NCI-H526 treated with DMSO at 0.1 percent for 48 hours (cell line): ENCODE measurements around the gene LRRC43.

Source experiments
- DNase-seq: peaks from one replicate; lab custom pipeline; 2025; lab: John Stamatoyannopoulos, UW

LRRC43 gene

GRCh38 chr12:122226366-122227125 lies 43.6 kb downstream of the LRRC43 start:
- no peak for DNase-seq

DNA sequence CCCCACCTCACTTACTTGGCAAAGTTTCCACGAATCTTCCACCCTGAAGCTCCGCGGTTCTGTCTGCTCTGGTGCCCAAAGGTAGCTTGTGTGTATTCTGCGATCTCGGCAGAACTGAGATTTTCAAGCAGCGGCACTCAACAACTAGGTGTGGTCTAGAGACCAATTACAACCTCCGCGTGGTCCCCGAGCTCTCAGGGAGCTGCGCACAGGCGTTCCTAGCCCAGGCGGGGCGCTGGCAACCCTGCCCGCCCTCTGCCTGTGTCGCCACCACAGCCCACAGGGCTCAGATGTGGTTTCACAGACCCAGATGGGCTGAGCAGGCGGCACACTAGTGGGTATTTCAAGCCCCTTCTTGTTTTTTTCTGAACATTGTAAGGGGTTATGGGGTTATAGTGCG lies 44.4 kb downstream of the LRRC43 start:
- DNase-seq = no peak

GRCh38 chr12:122228092-122228491 lies 45.2 kb downstream of the LRRC43 start:
- no peak for DNase-seq

- DNase-seq = no peak
These were observed 47.9 kb downstream of the LRRC43 start for GRCh38 chr12:122230798-122231197.

GRCh38 chr12:122232691-122233090 lies 49.8 kb downstream of the LRRC43 start:
- DNase-seq = no peak

GRCh38 chr12:122235741-122236140 lies 52.8 kb downstream of the LRRC43 start:
- DNase-seq = no peak

GRCh38 chr12:122238861-122239260 lies 55.9 kb downstream of the LRRC43 start:
- no peak for DNase-seq

DNA sequence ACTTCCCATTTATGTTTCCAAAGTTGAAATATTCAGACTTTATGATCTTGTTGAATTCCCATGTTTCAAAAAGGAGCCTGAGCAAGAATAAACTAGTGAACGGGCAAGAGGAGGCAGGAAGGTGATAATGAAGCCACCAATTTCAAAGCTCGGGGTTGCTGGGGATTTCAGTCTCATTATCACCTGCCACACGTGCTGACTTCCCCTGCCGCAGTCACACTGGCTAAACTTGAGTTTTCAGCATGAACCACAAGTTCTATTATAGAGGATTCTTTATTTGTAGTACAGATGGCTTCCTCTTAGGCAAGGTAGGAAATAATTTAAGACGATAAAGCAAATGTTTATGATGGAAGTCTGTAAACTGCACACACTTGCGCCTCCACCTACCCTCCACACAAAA lies 61.0 kb downstream of the LRRC43 start:
- DNase-seq = no peak

- DNase-seq = no peak
These were observed 61.8 kb downstream of the LRRC43 start for GRCh38 chr12:122244565-122245371.

GRCh38 chr12:122245553-122245952 lies 62.6 kb downstream of the LRRC43 start:
- no peak for DNase-seq

- no peak for DNase-seq
These were observed 67.1 kb downstream of the LRRC43 start for GRCh38 chr12:122250047-122250446.

GRCh38 chr12:122250536-122250935 lies 67.6 kb downstream of the LRRC43 start:
- no peak for DNase-seq
